HCT116 (cell line): ENCODE data around the gene FRZB. TPM values are rescaled to one million over a fixed set of nuclear protein-coding genes. Genes with fewer than 3 reads are reported as not detected.

Source experiments
- ATAC-seq: fragments of 200-7000 bp; cut with Tn5 transposase; 2 replicates; pipeline ENCODE4 v1.9.1; 2020; ENCODE audit warnings: mild to moderate bottlenecking, moderate library complexity
- BruUV-seq: library from RNA; stranded (reverse); fragments of 400-500 nt; replicated peaks from 2 replicates; lab custom pipeline; 2021; lab: Mats Ljungman, UMichigan
- CTCF ChIA-PET: fragments of 300-600 bp; sonication (Branson Sonifier 250); formaldehyde crosslinking; loops from one replicate; lab custom pipeline; 2021; ENCODE audit warnings: antibody characterized with exemption; lab: Charles Lee
- POLR2A ChIA-PET: fragments of 300-600, 350-600 bp; sonication (Branson Sonifier 250); formaldehyde crosslinking; loops from one replicate; lab custom pipeline; 2021; ENCODE audit warnings: antibody characterized with exemption; lab: Charles Lee
- RAD21 ChIA-PET, 2 experiments: fragments of 300-600 bp; sonication (Branson Sonifier 250); formaldehyde crosslinking; loops; one replicate each; lab custom pipeline; 2023; ENCODE audit warnings: low total read pairs in 2 of 2; ENCODE audit not compliant: uncharacterized antibody in 2 of 2, unreplicated experiment in 2 of 2, low non-redundant PET in 1 of 2; lab: Charles Lee
- DNase-seq: peaks from one replicate; pipeline ENCODE4 v3.0.0-alpha.2; 2010; ENCODE audit warnings: low read depth, low spot score
- H2AFZ ChIP-seq: fragments of 200-600 bp; shearing (Covaris generic), sonication (generic); 2 replicates; pipeline ENCODE4 v1.6.1; 2017; ENCODE audit warnings: low read depth, mixed run types, mixed read lengths, antibody characterized with exemption, low read length; ENCODE audit not compliant: poor library complexity, severe bottlenecking
- H3K27ac ChIP-seq: 2 replicates; pipeline ENCODE4 v1.5.1; 2012; ENCODE audit warnings: low read depth, low read length
- H3K27me3 ChIP-seq: fragments of 200-600 bp; sonication (generic); 2 replicates; pipeline ENCODE4 v1.6.1; 2016; ENCODE audit warnings: mixed run types, low read length, mixed read lengths; ENCODE audit not compliant: insufficient read depth
- H3K36me3 ChIP-seq, 2 experiments: fragments of 200-500 bp in 1 of 2; fragments of 200-600 bp in 1 of 2; sonication (Bioruptor generic) in 1 of 2; sonication (generic) in 1 of 2; 2 replicates each; pipeline versions ENCODE4 v1.5.1 to v1.6.1; 2014 to 2016; ENCODE audit warnings: low read length in 2 of 2, inconsistent platforms in 1 of 2, mixed read lengths in 1 of 2, mixed run types in 1 of 2; ENCODE audit not compliant: insufficient read depth in 2 of 2, control insufficient read depth in 1 of 2
- H3K4me1 ChIP-seq, 2 experiments: fragments of 200-600 bp in 1 of 2; sonication (generic) in 1 of 2; 2 replicates each; pipeline versions ENCODE4 v1.5.1 to v1.6.1; 2012 to 2017; ENCODE audit warnings: low read length in 2 of 2, inconsistent platforms in 1 of 2, mild to moderate bottlenecking in 1 of 2, mixed read lengths in 1 of 2, mixed run types in 1 of 2, moderate library complexity in 1 of 2; ENCODE audit not compliant: insufficient read depth in 2 of 2, control insufficient read depth in 1 of 2
- H3K4me2 ChIP-seq: fragments of 200-600 bp; sonication (generic); 2 replicates; pipeline ENCODE4 v1.6.1; 2017; ENCODE audit warnings: mixed run types, low read length, mixed read lengths
- H3K4me3 ChIP-seq, 2 experiments: fragments of 200-600 bp in 1 of 2; sonication (generic) in 1 of 2; replicated peaks in 1 of 2; 2 replicates each; pipeline ENCODE4 v1.5.1; 2011 to 2016; ENCODE audit warnings: low read length in 2 of 2, control low read depth in 1 of 2, low read depth in 1 of 2, mild to moderate bottlenecking in 1 of 2, mixed read lengths in 1 of 2, mixed run types in 1 of 2
- H3K79me2 ChIP-seq: fragments of 200-600 bp; sonication (generic); 2 replicates; pipeline ENCODE4 v1.6.1; 2017; ENCODE audit warnings: mild to moderate bottlenecking, mixed run types, low read length, moderate library complexity, mixed read lengths; ENCODE audit not compliant: insufficient read depth
- H3K9ac ChIP-seq: fragments of 200-600 bp; sonication (generic); 2 replicates; pipeline ENCODE4 v1.6.1; 2016; ENCODE audit warnings: low read length, mixed read lengths
- H3K9me2 ChIP-seq: fragments of 200-600 bp; sonication (generic), shearing (Covaris generic); 2 replicates; pipeline ENCODE4 v1.6.1; 2017; ENCODE audit warnings: mixed run types, mild to moderate bottlenecking, moderate library complexity; ENCODE audit not compliant: insufficient read depth
- H3K9me3 ChIP-seq, 2 experiments: fragments of 200-500 bp in 1 of 2; fragments of 200-600 bp in 1 of 2; sonication (Bioruptor generic) in 1 of 2; sonication (generic) in 1 of 2; 2 replicates each; pipeline ENCODE4 v1.6.1; 2014 to 2017; ENCODE audit warnings: low read length in 2 of 2, mixed read lengths in 2 of 2, inconsistent platforms in 1 of 2, low read depth in 1 of 2, mild to moderate bottlenecking in 1 of 2, mixed run types in 1 of 2, moderate library complexity in 1 of 2; ENCODE audit not compliant: control insufficient read depth in 1 of 2, insufficient read depth in 1 of 2
- H4K20me1 ChIP-seq: fragments of 200-600 bp; sonication (generic), shearing (Covaris generic); 2 replicates; pipeline ENCODE4 v1.6.1; 2017; ENCODE audit warnings: mixed run types, mild to moderate bottlenecking, moderate library complexity; ENCODE audit not compliant: insufficient read depth
- ATF3 ChIP-seq: IDR thresholded peaks from 2 replicates; pipeline ENCODE4 v1.6.1; 2012
- CBX3 ChIP-seq: IDR thresholded peaks from 2 replicates; pipeline ENCODE4 v1.6.1; 2012; ENCODE audit warnings: low read depth
- CEBPB ChIP-seq: IDR thresholded peaks from 2 replicates; pipeline ENCODE4 v1.6.1; 2012; ENCODE audit warnings: low read depth
- CTCF ChIP-seq, 3 experiments: fragments of 200-600 bp in 1 of 3; sonication (generic) in 1 of 3; IDR thresholded peaks in 2 of 3; conservative IDR thresholded peaks in 1 of 3; 2 replicates each; pipeline ENCODE4 v1.5.1; 2012 to 2017; ENCODE audit warnings: low read depth in 2 of 3, low read length in 2 of 3, antibody characterized with exemption in 1 of 3, borderline replicate concordance in 1 of 3, control low read depth in 1 of 3, mild to moderate bottlenecking in 1 of 3, mixed read lengths in 1 of 3, mixed run types in 1 of 3, moderate library complexity in 1 of 3; ENCODE audit not compliant: insufficient read depth in 1 of 3
- ELF1 ChIP-seq: IDR thresholded peaks from 2 replicates; pipeline ENCODE4 v1.6.1; 2012; ENCODE audit warnings: low read depth, borderline replicate concordance
- EZH2phosphoT487 ChIP-seq: fragments of 200-600 bp; IDR thresholded peaks from 2 replicates; pipeline ENCODE4 v1.6.1; 2018; ENCODE audit warnings: antibody characterized with exemption, borderline replicate concordance
- FOSL1 ChIP-seq: IDR thresholded peaks from 2 replicates; pipeline ENCODE4 v1.6.1; 2012; ENCODE audit warnings: low read depth
- MAX ChIP-seq: IDR thresholded peaks from 2 replicates; pipeline ENCODE4 v1.6.1; 2012
- POLR2A ChIP-seq: IDR thresholded peaks from 2 replicates; pipeline ENCODE4 v1.7.0; 2011; ENCODE audit warnings: borderline replicate concordance; ENCODE audit not compliant: insufficient read depth, insufficient read length; ENCODE audit errors: extremely low read depth
- REST ChIP-seq: IDR thresholded peaks from 2 replicates; pipeline ENCODE4 v1.6.1; 2012; ENCODE audit warnings: low read depth
- SIN3A ChIP-seq: IDR thresholded peaks from 2 replicates; pipeline ENCODE4 v1.6.1; 2012; ENCODE audit warnings: low read depth
- SRF ChIP-seq: IDR thresholded peaks from 2 replicates; pipeline ENCODE4 v1.6.1; 2012; ENCODE audit warnings: low read depth
- TCF7L2 ChIP-seq: IDR thresholded peaks from 2 replicates; pipeline ENCODE4 v1.7.0; 2011; ENCODE audit warnings: borderline replicate concordance, inconsistent platforms; ENCODE audit not compliant: insufficient read depth, insufficient read length; ENCODE audit errors: extremely low read depth
- ZFX ChIP-seq: fragments of 450-650 bp; IDR thresholded peaks from 2 replicates; pipeline ENCODE4 v1.6.1; 2017
- intact Hi-C: fragments of 100-400 bp; cut with micrococcal nuclease; formaldehyde crosslinking; loops from 2 replicates; pipeline ENCODE4 v1.10.0; 2022
- total RNA-seq: library from RNA; stranded (reverse); gene quantifications from one replicate; pipeline ENCODE4 v1.2.1, GENCODE V29; 2021; ENCODE audit not compliant: unreplicated experiment

Gene FRZB
- total RNA-seq, 1 experiment from 2014 or later, result 0.49 TPM

GRCh38 chr2:182866095-182866460 is 359 bp downstream of the FRZB start:
- Histone ChIP-seq H3K27me3 (no peaks in the 10 kb centered on the region), H3K79me2 (no peaks in the 10 kb centered on the region), H3K27ac (no peak overlapping the region), H3K36me3 (no peaks in the 10 kb centered on the region), H3K9ac (no peak overlapping the region), H3K9me2 (no peaks in the 10 kb centered on the region), H3K4me2 (no peak overlapping the region), H2AFZ (no peak overlapping the region), H3K9me3 (no peaks in the 10 kb centered on the region), H3K4me3 (no peak overlapping the region), H4K20me1 (no peaks in the 10 kb centered on the region), H3K4me1 (no peaks in the 10 kb centered on the region)
- no peak for DNase-seq
- BruUV-seq, result no TSS peak
- ChIA-PET RAD21 (no interaction called here), POLR2A (no interaction called here), CTCF (no interaction called here)
- intact Hi-C loops, result no loop called here
- ATAC-seq, result no peak
- TF ChIP-seq ZFX (no peak), ATF3 (no peak), ELF1 (no peak), CEBPB (no peak), TCF7L2 (no peak), MAX (no peak)

- Histone ChIP-seq H3K9me2 (no peaks in the 10 kb centered on the region), H3K27me3 (no peaks in the 10 kb centered on the region), H3K9me3 (no peaks in the 10 kb centered on the region), H3K4me2 (no peak overlapping the region), H3K4me1 (peaks cover 0 to 5% of the 10 kb centered on the region in 2 experiments; a peak in 1 of 4 replicates), H3K4me3 (no peak overlapping the region), H4K20me1 (no peaks in the 10 kb centered on the region), H2AFZ (no peak overlapping the region), H3K36me3 (no peaks in the 10 kb centered on the region), H3K79me2 (no peaks in the 10 kb centered on the region), H3K27ac (no peak overlapping the region), H3K9ac (no peak overlapping the region)
- RAD21 ChIA-PET, result no interaction called here
- CTCF ChIA-PET, result no interaction called here
- no TSS peak for BruUV-seq
- POLR2A ChIA-PET, result no interaction called here
- no peak for DNase-seq
- intact Hi-C loops, result no loop called here
- no peak for ATAC-seq
- TF ChIP-seq POLR2A (no peak), SRF (no peak), EZH2phosphoT487 (no peak), CBX3 (no peak), FOSL1 (no peak), REST (no peak), TCF7L2 (no peak), CEBPB (no peak), ATF3 (no peak), ELF1 (no peak), SIN3A (no peak), CTCF (IDR thresholded peaks at IDR 0.05 in 2 of 3, conservative IDR thresholded peaks at IDR 0.05 in 1 of 3; ENCODE audit: borderline replicate concordance in 1 of 3, insufficient read depth in 1 of 3, low read depth in 2 of 3, low read length in 2 of 3) (no peak)
Measured at GRCh38 chr2:182864949-182865570, 1.4 kb downstream of the FRZB start.
